Dendritic cell treated with granulocyte-macrophage colony-stimulating factor and Interleukin-4, amounts not matched to agents 40 ng/mL and 50 ng/mL, for 4 days (primary cell): ENCODE measurements around the gene ACSF2.
A peak's percentile ranks its signal among the peaks of the same experiment; 100 is the strongest.
"Not testable (repeated sequence)": the region's sequence is repeated elsewhere in the genome, so short reads cannot be mapped to it uniquely, and the experiment has no call there.

Experiments used
- H3K27ac Mint-ChIP-seq: one replicate; pipeline ENCODE4 v1.8.0; 2022; ENCODE audit warnings: mild to moderate bottlenecking, mixed read lengths
- H3K27me3 Mint-ChIP-seq: one replicate; pipeline ENCODE4 v1.8.0; 2022; ENCODE audit warnings: mild to moderate bottlenecking, mixed read lengths
- H3K36me3 Mint-ChIP-seq: one replicate; pipeline ENCODE4 v1.8.0; 2022; ENCODE audit warnings: low read depth, mixed read lengths
- H3K4me1 Mint-ChIP-seq: one replicate; pipeline ENCODE4 v1.8.0; 2022; ENCODE audit warnings: low read depth, mixed read lengths
- H3K4me3 Mint-ChIP-seq: one replicate; pipeline ENCODE4 v1.8.0; 2022; ENCODE audit warnings: mild to moderate bottlenecking, moderate library complexity, mixed read lengths
- H3K9me3 Mint-ChIP-seq: one replicate; pipeline ENCODE4 v1.8.0; 2022; ENCODE audit warnings: mixed read lengths
- intact Hi-C: fragments of 100-400 bp; cut with micrococcal nuclease; formaldehyde crosslinking; loops from one replicate; pipeline ENCODE4 v1.15.0; 2022

The ACSF2 gene

DNA sequence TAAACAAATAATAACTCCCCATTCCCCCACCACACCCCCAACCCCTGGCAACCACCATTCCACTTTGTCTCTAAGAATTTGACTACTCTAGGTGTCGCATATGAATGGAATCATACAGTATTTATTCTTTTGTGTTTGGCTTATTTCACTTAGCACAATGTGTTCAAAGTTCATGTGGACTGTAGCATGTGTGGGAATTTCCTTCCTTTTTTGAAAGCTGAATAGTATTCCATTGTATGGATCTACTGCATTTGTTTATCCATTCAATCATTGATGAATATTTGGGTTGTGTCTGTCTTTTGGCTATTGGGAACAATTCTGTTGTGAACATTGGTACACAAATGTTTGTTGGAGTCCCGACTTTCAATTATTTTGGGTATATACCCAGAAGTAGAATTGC, 3.3 kb upstream of the ACSF2 start:
- H3K4me3 Mint-ChIP-seq: no peak overlapping the region
- intact Hi-C loops: no loop called here
- peaks cover 13% of the 10 kb centered on the region for H3K36me3 Mint-ChIP-seq
- H3K9me3 Mint-ChIP-seq: no peaks in the 10 kb centered on the region
- H3K27me3 Mint-ChIP-seq: no peaks in the 10 kb centered on the region
- no peak overlapping the region for H3K27ac Mint-ChIP-seq
- peaks cover 64% of the 10 kb centered on the region for H3K4me1 Mint-ChIP-seq

DNA sequence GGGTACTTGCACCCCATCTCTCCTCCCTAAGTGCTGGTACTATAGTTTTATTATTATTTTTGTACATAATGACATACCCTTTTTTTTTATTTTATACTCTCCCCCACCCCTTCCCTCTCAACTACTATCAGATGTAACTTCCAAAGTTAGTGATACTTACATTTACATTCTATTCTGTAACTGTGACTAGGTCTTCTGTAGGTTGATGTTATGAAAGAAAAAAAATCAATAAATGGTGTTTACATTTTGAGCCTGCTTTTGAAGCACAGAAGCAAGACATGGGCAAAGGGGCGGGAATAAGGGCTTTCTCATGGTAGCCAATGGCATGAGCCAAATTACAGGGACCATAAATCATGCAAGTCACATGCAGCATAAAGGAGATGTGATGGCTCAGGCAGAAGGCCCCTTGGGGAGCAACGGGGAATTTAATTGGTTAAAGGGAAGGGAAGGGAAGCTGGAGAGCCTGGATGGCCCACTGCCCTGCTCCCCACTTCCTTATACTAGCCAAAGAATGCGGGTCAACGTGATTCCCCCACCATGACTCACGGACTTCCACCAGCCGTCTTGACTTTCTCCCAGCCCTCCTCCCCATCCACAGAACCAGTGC, 2.4 kb upstream of the ACSF2 start:
- Mint-ChIP-seq H3K27ac (peak overlapping the region; percentile 83), H3K9me3 (no peaks in the 10 kb centered on the region), H3K4me1 (peaks cover 68% of the 10 kb centered on the region), H3K4me3 (no peak overlapping the region), H3K36me3 (peaks cover 19% of the 10 kb centered on the region), H3K27me3 (no peaks in the 10 kb centered on the region)
- intact Hi-C loops: no loop called here

DNA sequence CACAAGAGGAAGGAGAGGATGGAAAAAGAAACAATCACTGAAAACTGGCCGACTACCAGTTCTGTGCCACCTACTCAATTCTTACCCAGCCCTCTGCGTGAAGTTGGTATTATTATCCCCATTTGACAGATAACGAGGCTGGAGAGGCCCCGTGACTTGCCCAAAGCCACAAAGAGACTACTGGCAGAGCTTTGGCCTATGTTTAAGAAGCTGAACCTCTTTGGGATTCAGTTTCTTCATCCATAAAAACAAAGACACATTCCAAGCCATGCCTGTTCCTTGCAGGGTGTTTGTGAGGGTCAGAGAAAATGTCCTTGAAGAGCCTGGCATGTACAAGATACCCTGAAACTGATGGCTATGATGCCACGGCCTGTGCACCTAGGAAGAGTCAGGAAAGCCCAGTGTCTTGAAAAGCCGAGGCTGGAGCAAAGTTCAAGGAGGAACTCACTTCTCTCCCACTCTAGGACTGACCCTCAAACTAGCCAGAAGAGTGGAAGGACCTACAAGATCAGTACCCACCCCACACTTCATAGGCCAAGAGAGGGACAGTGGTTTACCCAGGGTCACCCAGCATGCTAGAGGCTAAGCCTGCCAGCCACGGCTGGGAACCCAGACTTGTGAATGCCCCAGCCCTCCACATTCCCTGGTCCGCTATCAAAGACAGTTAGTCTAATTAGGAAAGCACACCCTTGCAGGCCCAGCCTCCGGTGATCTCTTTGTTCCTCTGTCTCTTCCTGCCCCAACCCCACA, 1.6 kb upstream of the ACSF2 start:
- H3K9me3 Mint-ChIP-seq: no peaks in the 10 kb centered on the region
- peak overlapping the region; percentile 83 for H3K27ac Mint-ChIP-seq
- H3K36me3 Mint-ChIP-seq: peaks cover 26% of the 10 kb centered on the region
- intact Hi-C loops: no loop called here
- H3K4me1 Mint-ChIP-seq: peaks cover 64% of the 10 kb centered on the region
- H3K4me3 Mint-ChIP-seq: peak overlapping the region; percentile 27
- no peaks in the 10 kb centered on the region for H3K27me3 Mint-ChIP-seq

DNA sequence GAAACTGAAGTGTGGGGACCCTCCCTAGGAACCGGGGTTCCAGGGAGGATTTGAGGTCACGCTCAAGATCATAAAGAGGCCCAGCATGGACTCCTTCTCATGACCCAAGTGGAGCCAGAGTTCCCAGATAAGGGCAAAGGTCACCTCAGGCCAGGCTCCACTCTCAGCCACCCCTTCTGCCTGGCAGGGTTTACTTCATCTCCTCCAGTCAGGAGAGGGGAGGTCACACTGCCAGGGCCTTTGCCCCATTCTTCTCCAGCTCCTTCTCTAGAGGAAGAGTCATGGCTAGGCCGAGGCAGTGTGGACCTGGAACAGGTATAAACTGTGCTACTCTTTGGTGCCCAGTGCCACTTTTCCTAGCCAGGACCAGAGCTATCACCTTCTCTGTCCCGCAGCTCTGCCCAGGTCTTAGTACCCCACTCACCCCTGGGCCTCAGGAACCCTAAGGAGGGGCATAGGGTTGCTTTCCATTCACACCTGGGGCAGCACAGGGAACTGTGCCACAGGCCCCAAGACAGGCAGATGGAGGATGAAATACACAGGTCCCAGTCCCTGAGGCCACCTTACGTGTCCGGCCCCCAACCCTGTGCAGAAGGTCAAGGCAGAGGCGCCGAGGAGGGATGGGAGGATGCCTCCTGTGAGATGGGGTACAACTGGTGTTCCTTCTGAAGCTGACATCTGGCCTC, 879 bp upstream of the ACSF2 start:
- intact Hi-C loops: no loop called here
- H3K4me3 Mint-ChIP-seq: peak overlapping the region; percentile 71
- peaks cover 67% of the 10 kb centered on the region for H3K4me1 Mint-ChIP-seq
- no peaks in the 10 kb centered on the region for H3K27me3 Mint-ChIP-seq
- peak overlapping the region; percentile 83 for H3K27ac Mint-ChIP-seq
- peaks cover 33% of the 10 kb centered on the region for H3K36me3 Mint-ChIP-seq
- no peaks in the 10 kb centered on the region for H3K9me3 Mint-ChIP-seq

DNA sequence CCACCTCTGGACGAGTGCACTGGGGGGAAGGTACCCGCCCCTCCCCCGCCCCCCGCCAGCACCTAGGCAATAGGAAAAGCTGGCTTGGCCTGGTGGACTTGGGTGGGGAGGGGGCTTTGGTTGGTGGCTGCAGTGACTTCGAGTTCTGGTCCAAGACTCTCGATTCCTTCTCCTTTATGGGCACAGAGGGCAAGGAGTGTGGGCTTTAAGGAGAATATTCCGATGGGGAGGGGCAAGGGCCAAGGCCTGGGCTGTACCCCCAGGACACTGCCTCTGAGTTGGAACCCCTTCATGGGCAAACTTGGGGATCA, 409 bp downstream of the ACSF2 start:
- H3K27me3 Mint-ChIP-seq: no peaks in the 10 kb centered on the region
- peaks cover 40% of the 10 kb centered on the region for H3K36me3 Mint-ChIP-seq
- H3K4me1 Mint-ChIP-seq: peaks cover 56% of the 10 kb centered on the region
- intact Hi-C loops: loop anchor here (1.0 kb wide), 1 partner anchor 29 kb away; the partner anchor contains the start of gene LRRC59
- peak overlapping the region; percentile 86 for H3K4me3 Mint-ChIP-seq
- H3K9me3 Mint-ChIP-seq: no peaks in the 10 kb centered on the region
- peak overlapping the region; percentile 83 for H3K27ac Mint-ChIP-seq

DNA sequence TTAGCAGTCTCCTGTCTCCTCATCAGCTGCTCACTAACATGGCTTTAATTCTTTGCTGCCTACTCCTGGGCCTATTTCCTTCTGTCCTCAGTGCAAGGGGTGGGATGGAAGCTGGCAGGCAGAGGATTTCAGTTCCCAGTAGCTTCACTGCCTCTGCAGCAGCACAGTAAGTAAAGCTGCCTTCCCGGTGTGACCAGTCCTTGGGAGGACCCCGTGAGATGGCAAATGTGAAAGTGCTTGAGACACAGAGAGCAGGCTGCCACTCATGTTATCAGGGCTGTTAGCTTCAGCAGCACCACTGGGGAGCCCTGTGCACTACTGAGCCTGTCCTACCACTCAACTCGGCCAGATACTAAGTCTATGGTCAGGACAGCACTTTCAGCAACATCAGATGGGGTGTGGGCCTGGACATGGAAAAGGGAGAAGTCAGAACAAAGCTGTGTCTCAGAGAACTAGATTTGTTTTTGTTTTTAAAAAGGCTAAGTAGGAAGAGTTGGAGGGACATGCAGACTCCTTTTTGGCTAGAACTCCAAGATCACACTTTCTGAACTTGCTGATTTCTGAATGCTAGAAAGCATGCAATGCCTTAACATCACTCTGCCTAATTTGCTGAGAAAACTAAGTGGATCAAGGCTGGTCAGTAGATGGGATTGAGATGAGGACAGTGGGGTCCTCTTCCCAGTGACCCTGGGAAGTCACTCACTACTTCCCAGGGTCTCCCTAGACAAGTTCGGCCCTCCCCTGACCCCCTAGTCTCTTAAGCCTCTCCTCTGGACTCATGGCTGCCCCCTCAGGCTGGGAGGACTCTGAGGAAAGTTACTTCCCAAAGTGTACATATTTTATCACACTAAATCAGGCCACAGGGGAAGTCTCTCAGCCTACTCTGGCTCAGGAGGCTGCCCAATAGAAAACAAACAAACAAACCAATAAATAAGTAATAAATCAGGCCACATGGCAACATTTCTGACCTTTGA, 1.1 kb downstream of the ACSF2 start:
- peaks cover 47% of the 10 kb centered on the region for H3K36me3 Mint-ChIP-seq
- no peaks in the 10 kb centered on the region for H3K9me3 Mint-ChIP-seq
- peak overlapping the region; percentile 86 for H3K4me3 Mint-ChIP-seq
- intact Hi-C loops: loop anchor here (1.0 kb wide), 1 partner anchor 30 kb away; the partner anchor contains the start of gene LRRC59
- H3K27me3 Mint-ChIP-seq: no peaks in the 10 kb centered on the region
- H3K4me1 Mint-ChIP-seq: peaks cover 51% of the 10 kb centered on the region
- H3K27ac Mint-ChIP-seq: peak overlapping the region; percentile 83

DNA sequence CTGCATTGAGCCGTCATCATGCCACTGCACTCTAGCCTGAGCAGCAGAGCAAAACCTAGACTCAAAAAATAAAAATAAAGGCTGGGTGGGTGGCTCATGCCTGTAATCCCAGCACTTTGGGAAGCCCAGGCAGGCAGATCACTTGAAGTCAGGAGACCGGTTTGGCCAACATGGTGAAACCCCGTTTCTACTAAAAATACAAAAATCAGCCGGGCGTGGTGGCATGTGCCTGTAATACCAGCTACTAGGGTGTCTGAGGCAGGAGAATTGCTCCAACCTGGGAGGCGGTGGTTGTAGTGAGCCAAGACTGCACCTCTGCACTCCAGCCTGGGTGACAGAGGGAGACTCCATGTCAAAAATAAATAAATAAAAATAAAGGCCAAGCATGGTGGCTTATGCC, 2.1 kb downstream of the ACSF2 start:
- intact Hi-C loops, H3K27me3 Mint-ChIP-seq, H3K9me3 Mint-ChIP-seq: not testable (repeated sequence)
- H3K4me1 Mint-ChIP-seq: peaks cover 51% of the 10 kb centered on the region
- H3K4me3 Mint-ChIP-seq: peak overlapping the region; percentile 86
- peaks cover 55% of the 10 kb centered on the region for H3K36me3 Mint-ChIP-seq
- H3K27ac Mint-ChIP-seq: peak overlapping the region; percentile 83

DNA sequence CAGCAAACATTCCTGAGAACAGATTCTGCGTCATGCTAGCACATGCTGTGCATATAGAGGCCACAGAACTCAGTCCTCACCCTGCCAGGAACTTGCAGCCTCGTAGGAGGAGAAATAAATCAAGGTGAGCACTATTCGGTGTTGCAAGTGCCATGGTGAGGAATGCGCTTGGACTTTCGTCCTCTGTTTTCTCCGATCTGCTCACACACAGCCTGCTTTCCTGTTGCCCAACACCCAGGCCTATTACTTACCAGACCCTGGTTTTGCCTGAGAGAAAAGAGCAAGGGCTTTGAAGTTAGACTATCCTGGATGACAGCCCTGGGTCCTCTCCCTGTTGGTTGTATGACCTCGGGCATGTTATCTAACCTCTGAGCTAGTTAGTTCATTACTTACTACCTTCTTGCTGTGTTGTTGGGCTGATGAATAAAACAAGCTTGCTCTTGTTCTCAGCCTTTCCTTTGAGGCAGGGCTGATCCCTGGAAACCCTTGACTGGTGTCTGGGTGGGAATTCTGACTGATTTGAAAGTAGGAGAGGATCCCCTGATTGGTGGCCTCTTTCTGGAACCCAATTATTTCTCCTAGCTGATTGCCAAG, 2.9 kb downstream of the ACSF2 start:
- Mint-ChIP-seq H3K27me3 (no peaks in the 10 kb centered on the region), H3K9me3 (no peaks in the 10 kb centered on the region), H3K27ac (no peak overlapping the region), H3K36me3 (peaks cover 63% of the 10 kb centered on the region), H3K4me1 (peaks cover 45% of the 10 kb centered on the region), H3K4me3 (no peak overlapping the region)
- intact Hi-C loops: no loop called here

DNA sequence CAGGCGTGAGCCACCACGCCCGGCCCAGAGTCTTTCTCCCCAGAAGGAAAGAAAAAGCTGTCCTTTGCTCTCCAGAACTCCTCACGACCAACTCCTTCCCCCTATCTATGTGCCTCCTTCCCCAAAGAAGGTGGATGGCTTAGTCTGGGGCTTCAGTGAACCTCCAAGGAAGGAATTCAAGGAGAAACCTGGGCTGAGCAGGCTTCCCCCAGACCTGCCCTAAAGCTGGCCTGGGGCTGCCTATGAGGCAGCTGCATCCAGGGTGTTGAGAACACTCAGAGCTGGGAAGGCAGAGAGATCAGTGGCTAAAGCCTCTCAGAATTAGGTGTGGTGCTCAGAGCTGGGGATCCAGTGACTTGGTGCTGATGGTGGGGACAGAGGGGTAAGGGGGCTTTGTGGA, 3.8 kb downstream of the ACSF2 start:
- Mint-ChIP-seq H3K9me3 (no peaks in the 10 kb centered on the region), H3K27me3 (no peaks in the 10 kb centered on the region), H3K27ac (no peak overlapping the region), H3K4me1 (peaks cover 36% of the 10 kb centered on the region), H3K36me3 (peaks cover 72% of the 10 kb centered on the region), H3K4me3 (no peak overlapping the region)
- intact Hi-C loops: no loop called here

DNA sequence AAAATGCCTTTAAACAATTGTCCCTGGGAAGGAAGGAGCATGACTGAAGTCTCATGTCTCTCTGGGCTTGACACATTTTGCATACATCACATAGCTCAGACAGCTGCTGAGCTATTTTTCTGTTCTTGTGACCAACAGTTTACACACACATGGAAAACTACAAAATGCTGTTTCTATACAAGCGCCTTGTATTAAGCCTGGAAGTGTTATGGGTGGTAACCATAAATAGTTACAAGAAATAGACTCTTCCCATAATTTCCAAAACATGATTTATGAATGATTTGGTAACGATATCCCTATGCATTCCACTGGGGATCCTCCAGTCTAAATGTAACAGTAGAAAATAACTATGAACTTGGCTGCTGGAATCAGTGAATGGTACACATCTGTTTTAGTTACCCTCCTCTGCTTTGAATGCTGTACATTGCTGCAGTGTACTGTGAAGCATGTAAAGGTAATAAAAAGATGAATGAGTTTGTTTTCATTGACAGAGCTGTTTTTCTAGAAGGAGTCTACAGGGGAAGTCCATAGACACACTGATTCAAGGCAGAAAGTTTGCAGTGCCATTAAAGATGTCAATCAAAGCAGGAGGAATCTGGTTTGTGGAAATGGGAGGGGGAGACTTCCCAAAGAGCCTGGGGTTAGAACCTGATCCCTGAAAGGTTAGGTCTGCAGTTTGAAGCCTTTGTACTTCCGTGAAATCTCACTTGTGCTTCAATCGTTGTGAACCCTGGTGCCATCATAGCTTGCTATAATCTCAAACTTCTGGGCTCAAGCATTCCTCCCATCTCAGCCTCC, 5.0 kb downstream of the ACSF2 start:
- Mint-ChIP-seq H3K9me3 (no peaks in the 10 kb centered on the region), H3K4me1 (peaks cover 25% of the 10 kb centered on the region), H3K27ac (no peak overlapping the region), H3K27me3 (no peaks in the 10 kb centered on the region), H3K4me3 (no peak overlapping the region), H3K36me3 (peaks cover 81% of the 10 kb centered on the region)
- intact Hi-C loops: no loop called here

DNA sequence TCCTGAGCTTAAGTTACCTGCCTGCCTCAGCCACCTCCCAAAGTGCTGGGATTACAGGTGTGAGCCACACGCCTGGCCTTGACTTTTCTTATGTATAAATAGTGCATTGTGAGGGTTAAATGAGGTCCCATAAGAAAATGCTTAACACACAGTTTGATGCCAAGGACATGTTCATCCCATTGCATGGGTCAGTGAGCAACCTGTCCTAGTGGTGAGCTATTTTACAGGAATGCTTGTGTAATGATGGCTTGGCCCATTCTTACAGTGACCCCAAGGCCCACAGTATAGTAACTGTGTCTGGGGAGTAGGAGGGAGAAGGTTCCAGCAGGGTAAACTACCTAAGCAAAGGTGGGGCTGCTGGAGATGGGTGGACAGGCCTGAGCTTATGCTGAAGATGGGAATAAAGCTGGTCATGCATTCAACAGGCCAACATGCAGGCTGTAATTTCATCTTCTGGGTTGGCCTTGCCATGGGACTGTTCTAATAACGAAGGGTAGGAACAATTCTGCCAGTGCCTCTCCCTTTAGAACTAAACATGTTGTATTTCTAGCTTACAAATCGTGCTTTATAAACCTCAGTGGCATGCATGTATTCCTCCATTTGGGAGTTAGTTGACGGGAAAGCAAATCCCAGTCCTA, 6.2 kb downstream of the ACSF2 start:
- H3K36me3 Mint-ChIP-seq: peaks cover 85% of the 10 kb centered on the region
- H3K27ac Mint-ChIP-seq: no peak overlapping the region
- H3K27me3 Mint-ChIP-seq: no peaks in the 10 kb centered on the region
- intact Hi-C loops: no loop called here
- no peak overlapping the region for H3K4me3 Mint-ChIP-seq
- no peaks in the 10 kb centered on the region for H3K9me3 Mint-ChIP-seq
- peaks cover 19% of the 10 kb centered on the region for H3K4me1 Mint-ChIP-seq

DNA sequence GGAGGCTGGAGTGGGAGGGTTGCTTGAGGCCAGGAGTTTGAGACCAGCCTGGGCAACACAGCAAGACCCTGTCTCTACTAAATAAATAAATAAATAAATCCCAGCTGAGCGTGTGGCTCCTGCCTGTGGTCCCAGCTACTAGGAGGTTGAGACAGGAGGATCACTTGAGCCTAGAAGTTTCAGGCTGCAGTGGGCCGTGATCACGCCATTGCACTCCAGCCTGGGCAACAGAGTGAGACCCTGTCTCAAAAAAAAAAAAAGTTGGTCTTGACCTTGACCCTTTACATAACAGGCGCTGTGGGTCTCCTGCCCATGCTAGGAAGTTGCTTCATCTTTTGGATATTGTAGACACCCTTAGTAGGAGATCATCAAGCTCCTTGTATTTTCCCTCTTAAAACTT, 11.4 kb downstream of the ACSF2 start:
- Mint-ChIP-seq H3K4me1 (no peaks in the 10 kb centered on the region), H3K4me3 (no peak overlapping the region), H3K36me3 (peaks cover 71% of the 10 kb centered on the region), H3K27ac (no peak overlapping the region), H3K9me3 (no peaks in the 10 kb centered on the region), H3K27me3 (no peaks in the 10 kb centered on the region)
- intact Hi-C loops: no loop called here
